NCI-H146 (cell line): Measurements from ENCODE around the gene ERICH2.

ENCODE experiments used
- DNase-seq: peaks from one replicate; lab custom pipeline; 2025; lab: John Stamatoyannopoulos, UW

ERICH2 gene

GRCh38 chr2:170817093-170818035 is 47.2 kb downstream of the ERICH2 start:
- DNase-seq: peak; percentile 61

- DNase-seq: no peak
These were observed 48.0 kb downstream of the ERICH2 start for GRCh38 chr2:170818036-170818751.

- no peak for DNase-seq
These were observed 48.7 kb downstream of the ERICH2 start for GRCh38 chr2:170818752-170819470.

- no peak for DNase-seq
These were observed 49.8 kb downstream of the ERICH2 start for GRCh38 chr2:170819680-170820664.

- no peak for DNase-seq
These were observed 50.8 kb downstream of the ERICH2 start for GRCh38 chr2:170820757-170821530.

- no peak for DNase-seq
These were observed 51.5 kb downstream of the ERICH2 start for GRCh38 chr2:170821531-170822289.

- DNase-seq: no peak
These were observed 52.3 kb downstream of the ERICH2 start for GRCh38 chr2:170822290-170823087.

- no peak for DNase-seq
These were observed 53.1 kb downstream of the ERICH2 start for GRCh38 chr2:170823088-170823897.

GRCh38 chr2:170823898-170824215 is 53.7 kb downstream of the ERICH2 start:
- no peak for DNase-seq

GRCh38 chr2:170824526-170825015 is 54.4 kb downstream of the ERICH2 start:
- DNase-seq: no peak

- DNase-seq: no peak
These were observed 57.8 kb downstream of the ERICH2 start for GRCh38 chr2:170827841-170828532.

GRCh38 chr2:170828533-170828916 is 58.3 kb downstream of the ERICH2 start:
- no peak for DNase-seq

- no peak for DNase-seq
These were observed 58.9 kb downstream of the ERICH2 start for GRCh38 chr2:170829036-170829435.

- DNase-seq: no peak
These were observed 60.0 kb downstream of the ERICH2 start for GRCh38 chr2:170830166-170830565.

GRCh38 chr2:170831115-170831514 is 60.9 kb downstream of the ERICH2 start:
- no peak for DNase-seq

GRCh38 chr2:170836027-170836426 is 65.8 kb downstream of the ERICH2 start:
- DNase-seq: no peak

- no peak for DNase-seq
These were observed 70.6 kb downstream of the ERICH2 start for GRCh38 chr2:170840717-170841210.
